HepG2 (cell line): ENCODE results near the gene NFE2L1. TPM values are rescaled to one million over a fixed set of nuclear protein-coding genes. Genes with fewer than 3 reads are reported as not detected.

Experiments used
- GLI4 ChIP-seq: sonication (generic); formaldehyde crosslinking; IDR thresholded peaks from 2 replicates; pipeline ENCODE4 v1.5.1; 2020; ENCODE audit warnings: missing genetic modification reagents, mild to moderate bottlenecking, moderate library complexity, borderline replicate concordance
- ZMAT5 ChIP-seq: sonication (generic); formaldehyde crosslinking; IDR thresholded peaks from 2 replicates; pipeline ENCODE4 v1.5.0; 2020; ENCODE audit warnings: mild to moderate bottlenecking, low read depth, missing genetic modification reagents, borderline replicate concordance
- ZNF318 ChIP-seq: sonication (generic); formaldehyde crosslinking; IDR thresholded peaks from 2 replicates; pipeline ENCODE4 v1.4.0; 2020; ENCODE audit warnings: mild to moderate bottlenecking, missing genetic modification reagents
- ZNF446 ChIP-seq: sonication (generic); formaldehyde crosslinking; IDR thresholded peaks from 2 replicates; pipeline ENCODE4 v1.5.0; 2020; ENCODE audit warnings: mild to moderate bottlenecking, missing genetic modification reagents
- polyA plus RNA-seq, 8 experiments: library from polyadenylated mRNA; depleted of rRNA in 3 of 8; stranded (reverse) in 7 of 8; unstranded in 1 of 8; fragments of >200 nt; fragmentation: Illumina TruSeq in 4 of 8; extraction: Trizol in 4 of 8; gene quantifications; 2 replicates each; pipeline versions ENCODE4 v1.2.1 to v1.2.3, GENCODE V29; 2011 to 2016; ENCODE audit warnings: low read depth in 4 of 8, missing spikeins in 1 of 8, mixed read lengths in 1 of 8; ENCODE audit not compliant: insufficient read depth in 1 of 8
- total RNA-seq, 5 experiments: library from RNA; depleted of rRNA; stranded (reverse); fragments of >200 nt; fragmentation: Illumina TruSeq; extraction: Trizol; gene quantifications; 2 replicates each; pipeline ENCODE4 v1.2.3, GENCODE V29; 2016; ENCODE audit warnings: low read depth in 1 of 5
- TF ChIP-seq, protein P1 (sequence below), 2 experiments: sonication (generic) in 1 of 2; formaldehyde crosslinking in 1 of 2; IDR thresholded peaks; 2 replicates each; pipeline versions ENCODE4 v1.4.0 to v1.6.1; 2018 to 2020; ENCODE audit warnings: missing genetic modification reagents in 2 of 2, borderline replicate concordance in 1 of 2, low read depth in 1 of 2, mild to moderate bottlenecking in 1 of 2, missing biosample characterization in 1 of 2
- TF ChIP-seq, protein P2 (sequence below): sonication (generic); formaldehyde crosslinking; IDR thresholded peaks from 2 replicates; pipeline ENCODE4 v1.4.0; 2020; ENCODE audit warnings: missing genetic modification reagents
- TF ChIP-seq, protein P3 (sequence below), 2 experiments: fragments of 450-650 bp in 1 of 2; sonication (generic) in 1 of 2; formaldehyde crosslinking; IDR thresholded peaks; 2 replicates each; pipeline versions ENCODE4 v1.5.0 to v1.8.0; 2020 to 2022; ENCODE audit warnings: mild to moderate bottlenecking in 1 of 2, missing genetic modification reagents in 1 of 2

The NFE2L1 gene
- total and polyA plus RNA-seq, 2 of the 13 experiments (the other 11 are each of a cell fraction or from before 2014, with no cell fraction given), result 67.0 to 234 TPM

- TF ChIP-seq, protein P1, sequence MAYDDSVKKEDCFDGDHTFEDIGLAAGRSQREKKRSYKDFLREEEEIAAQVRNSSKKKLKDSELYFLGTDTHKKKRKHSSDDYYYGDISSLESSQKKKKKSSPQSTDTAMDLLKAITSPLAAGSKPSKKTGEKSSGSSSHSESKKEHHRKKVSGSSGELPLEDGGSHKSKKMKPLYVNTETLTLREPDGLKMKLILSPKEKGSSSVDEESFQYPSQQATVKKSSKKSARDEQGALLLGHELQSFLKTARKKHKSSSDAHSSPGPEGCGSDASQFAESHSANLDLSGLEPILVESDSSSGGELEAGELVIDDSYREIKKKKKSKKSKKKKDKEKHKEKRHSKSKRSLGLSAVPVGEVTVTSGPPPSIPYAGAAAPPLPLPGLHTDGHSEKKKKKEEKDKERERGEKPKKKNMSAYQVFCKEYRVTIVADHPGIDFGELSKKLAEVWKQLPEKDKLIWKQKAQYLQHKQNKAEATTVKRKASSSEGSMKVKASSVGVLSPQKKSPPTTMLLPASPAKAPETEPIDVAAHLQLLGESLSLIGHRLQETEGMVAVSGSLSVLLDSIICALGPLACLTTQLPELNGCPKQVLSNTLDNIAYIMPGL (CRISPR knock-in tag; IDR thresholded peaks at IDR 0.05; ENCODE audit: borderline replicate concordance in 1 of 2, low read depth in 1 of 2), result peak; percentile 63 to 75; a peak in 3 of 4 replicates
- no peak for TF ChIP-seq ZNF446
- no peak for TF ChIP-seq ZNF318 (CRISPR knock-in tag)
- TF ChIP-seq, protein P2, sequence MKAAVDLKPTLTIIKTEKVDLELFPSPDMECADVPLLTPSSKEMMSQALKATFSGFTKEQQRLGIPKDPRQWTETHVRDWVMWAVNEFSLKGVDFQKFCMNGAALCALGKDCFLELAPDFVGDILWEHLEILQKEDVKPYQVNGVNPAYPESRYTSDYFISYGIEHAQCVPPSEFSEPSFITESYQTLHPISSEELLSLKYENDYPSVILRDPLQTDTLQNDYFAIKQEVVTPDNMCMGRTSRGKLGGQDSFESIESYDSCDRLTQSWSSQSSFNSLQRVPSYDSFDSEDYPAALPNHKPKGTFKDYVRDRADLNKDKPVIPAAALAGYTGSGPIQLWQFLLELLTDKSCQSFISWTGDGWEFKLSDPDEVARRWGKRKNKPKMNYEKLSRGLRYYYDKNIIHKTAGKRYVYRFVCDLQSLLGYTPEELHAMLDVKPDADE, result no peak
- TF ChIP-seq ZMAT5 (CRISPR knock-in tag), result no peak
- TF ChIP-seq GLI4, result no peak
- TF ChIP-seq, protein P3, sequence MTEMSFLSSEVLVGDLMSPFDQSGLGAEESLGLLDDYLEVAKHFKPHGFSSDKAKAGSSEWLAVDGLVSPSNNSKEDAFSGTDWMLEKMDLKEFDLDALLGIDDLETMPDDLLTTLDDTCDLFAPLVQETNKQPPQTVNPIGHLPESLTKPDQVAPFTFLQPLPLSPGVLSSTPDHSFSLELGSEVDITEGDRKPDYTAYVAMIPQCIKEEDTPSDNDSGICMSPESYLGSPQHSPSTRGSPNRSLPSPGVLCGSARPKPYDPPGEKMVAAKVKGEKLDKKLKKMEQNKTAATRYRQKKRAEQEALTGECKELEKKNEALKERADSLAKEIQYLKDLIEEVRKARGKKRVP (CRISPR knock-in tag; IDR thresholded peaks at IDR 0.05), result peak in 1 of 2 experiments; percentile 40; a peak in 1 of 4 replicates
Observed at GRCh38 chr17:48025040-48025903, 22.9 kb upstream of the NFE2L1 start (continued).
